NCI-H2107 treated with DMSO at 0.1 percent for 48 hours (cell line): ENCODE data around the gene SRCAP.

ENCODE experiments used
- DNase-seq: peaks from one replicate; lab custom pipeline; 2025; ENCODE audit not compliant: unreplicated experiment; lab: John Stamatoyannopoulos, UW

SRCAP gene

GRCh38 chr16:30728899-30729672, 30.1 kb downstream of the SRCAP start:
- no peak for DNase-seq

- DNase-seq: no peak
Observed at GRCh38 chr16:30731411-30731810, 32.4 kb downstream of the SRCAP start.

GRCh38 chr16:30736995-30737793, 38.2 kb downstream of the SRCAP start:
- no peak for DNase-seq

- DNase-seq: no peak
Observed at GRCh38 chr16:30737794-30738648, 39.0 kb downstream of the SRCAP start.

GRCh38 chr16:30738984-30739951, 40.3 kb downstream of the SRCAP start:
- no peak for DNase-seq

GRCh38 chr16:30740364-30741251, 41.6 kb downstream of the SRCAP start:
- no peak for DNase-seq

- DNase-seq: no peak
Observed at GRCh38 chr16:30741461-30741914, 42.5 kb downstream of the SRCAP start.

DNA sequence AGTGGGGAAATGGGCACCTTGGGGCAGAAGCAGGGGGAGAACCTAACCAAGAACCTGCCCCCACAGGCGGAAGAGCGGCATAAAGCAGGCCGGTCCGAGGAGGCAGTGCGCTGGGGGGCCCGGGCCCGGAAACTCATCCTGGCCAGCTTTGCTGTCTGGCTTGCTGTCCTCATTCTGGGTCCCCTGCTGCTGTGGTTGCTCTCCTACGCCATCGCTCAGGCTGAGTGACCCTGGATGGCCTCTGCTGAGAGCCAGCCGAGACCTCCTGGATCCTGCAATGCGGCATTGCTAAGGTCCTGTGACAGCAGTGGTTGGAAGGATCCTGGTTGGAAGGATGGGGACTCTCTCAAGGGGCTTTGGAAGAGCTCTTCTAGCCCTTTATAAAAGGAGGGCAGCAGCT, 44.7 kb downstream of the SRCAP start:
- DNase-seq: no peak

- no peak for DNase-seq
Observed at GRCh38 chr16:30744183-30744582, 45.2 kb downstream of the SRCAP start.

- no peak for DNase-seq
Observed at GRCh38 chr16:30745082-30745481, 46.1 kb downstream of the SRCAP start.

DNA sequence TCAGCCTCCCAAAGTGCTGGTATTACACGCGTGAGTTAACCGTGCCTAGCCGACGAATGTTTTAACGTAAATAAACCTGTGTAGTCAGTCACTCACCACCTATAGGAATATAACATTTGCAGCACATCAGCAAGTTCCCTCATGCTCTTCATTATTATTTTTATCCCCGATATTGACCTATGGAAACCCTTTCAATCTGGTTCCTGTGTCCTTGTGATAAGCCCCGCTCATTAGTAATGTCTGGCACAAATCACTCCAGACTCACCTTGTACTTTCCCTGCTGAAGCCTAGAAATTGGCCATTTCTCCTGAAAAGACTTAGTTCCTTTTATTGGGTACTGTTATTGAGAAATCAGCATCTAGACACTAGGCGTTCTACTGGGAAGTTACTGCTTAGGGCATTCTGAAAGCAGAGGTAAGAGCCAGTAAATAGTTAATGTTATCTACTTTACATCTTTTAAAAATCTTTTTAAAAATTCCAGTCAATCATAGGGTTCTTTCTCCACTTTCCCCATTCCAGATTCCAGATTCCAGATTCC, 47.7 kb downstream of the SRCAP start:
- no peak for DNase-seq

DNA sequence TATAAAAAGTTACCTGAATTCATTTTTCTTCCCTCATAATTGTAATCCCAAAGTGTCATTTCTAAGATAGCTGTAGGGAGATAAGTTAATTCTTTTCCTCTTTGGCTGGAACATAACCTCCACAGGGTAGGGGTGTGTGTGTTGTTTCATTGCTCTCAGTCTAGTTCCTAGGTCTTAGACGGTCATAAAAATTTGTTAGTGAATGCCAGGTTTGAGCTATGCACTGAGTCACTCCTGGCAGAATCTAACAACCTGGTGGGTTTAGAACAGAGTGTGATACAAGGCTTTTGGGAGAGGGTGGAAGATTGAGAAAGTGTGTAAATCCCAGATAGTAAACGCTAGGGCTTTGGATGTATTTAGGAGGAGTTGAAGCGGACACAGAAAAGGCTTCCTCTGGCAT, 48.4 kb downstream of the SRCAP start:
- DNase-seq: no peak

- peak; percentile 96 for DNase-seq
Observed at GRCh38 chr16:30747799-30748633, 49.0 kb downstream of the SRCAP start, which contains the start of gene PHKG2. TSS of gene PHKG2 (plus strand) at chr16:30748425. CDS start at chr16:30748821, 396 bp downstream.

GRCh38 chr16:30748634-30749445, 49.9 kb downstream of the SRCAP start:
- DNase-seq: no peak

- no peak for DNase-seq
Observed at GRCh38 chr16:30750201-30750600, 51.2 kb downstream of the SRCAP start.

DNA sequence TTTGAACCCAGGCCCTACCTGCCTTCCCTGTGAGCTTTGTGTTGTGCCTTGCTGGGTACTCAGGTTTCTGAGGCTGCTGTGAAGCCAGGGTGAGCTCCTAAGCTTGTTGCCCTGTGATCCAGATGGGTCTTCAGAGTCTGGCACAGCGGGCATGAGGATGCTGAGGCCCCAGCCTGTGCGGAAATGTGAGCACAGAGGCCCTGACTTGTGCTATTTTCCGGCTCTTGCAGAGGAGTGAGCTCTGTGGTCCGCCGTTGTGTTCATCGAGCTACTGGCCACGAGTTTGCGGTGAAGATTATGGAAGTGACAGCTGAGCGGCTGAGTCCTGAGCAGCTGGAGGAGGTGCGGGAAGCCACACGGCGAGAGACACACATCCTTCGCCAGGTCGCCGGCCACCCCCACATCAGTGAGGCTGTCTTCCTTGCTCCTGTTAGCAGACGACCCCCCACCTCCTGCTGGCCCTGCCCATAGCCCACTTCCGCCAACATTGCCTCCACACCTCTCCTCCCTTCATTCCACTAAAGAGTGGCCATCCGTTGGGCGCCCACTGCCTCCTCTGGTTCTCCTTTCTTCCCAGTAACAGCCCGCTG, 52.0 kb downstream of the SRCAP start:
- DNase-seq: no peak

DNA sequence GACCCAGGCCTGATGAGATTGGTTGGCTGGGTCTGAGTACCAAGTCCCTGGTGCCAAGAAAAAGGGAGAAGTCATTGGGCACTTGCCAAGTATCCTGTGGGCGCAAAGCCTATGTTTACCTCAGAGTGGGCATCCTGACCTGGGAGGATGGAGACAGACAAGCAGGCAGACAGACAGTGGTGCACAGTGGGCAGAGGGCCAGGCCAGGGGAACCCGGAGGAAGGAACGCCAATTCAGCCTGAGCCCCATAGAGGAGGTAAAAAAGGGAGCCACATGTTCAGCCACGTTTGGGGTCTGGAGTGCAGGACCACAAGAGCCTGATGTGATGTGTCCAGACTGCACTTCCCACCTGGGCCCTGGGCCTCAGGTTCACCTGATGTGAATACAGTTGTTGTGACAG, 54.6 kb downstream of the SRCAP start:
- no peak for DNase-seq
